Ammon's horn (tissue), 1 donor: ENCODE measurements around the gene UIMC1.
"Not testable (repeated sequence)": the region's sequence is repeated elsewhere in the genome, so short reads cannot be mapped to it uniquely, and the experiment has no call there.

Source experiments
- DNase-seq: peaks from one replicate; pipeline ENCODE4 v3.0.0-alpha.2; 2016; ENCODE audit warnings: low spot score

The UIMC1 gene

DNA sequence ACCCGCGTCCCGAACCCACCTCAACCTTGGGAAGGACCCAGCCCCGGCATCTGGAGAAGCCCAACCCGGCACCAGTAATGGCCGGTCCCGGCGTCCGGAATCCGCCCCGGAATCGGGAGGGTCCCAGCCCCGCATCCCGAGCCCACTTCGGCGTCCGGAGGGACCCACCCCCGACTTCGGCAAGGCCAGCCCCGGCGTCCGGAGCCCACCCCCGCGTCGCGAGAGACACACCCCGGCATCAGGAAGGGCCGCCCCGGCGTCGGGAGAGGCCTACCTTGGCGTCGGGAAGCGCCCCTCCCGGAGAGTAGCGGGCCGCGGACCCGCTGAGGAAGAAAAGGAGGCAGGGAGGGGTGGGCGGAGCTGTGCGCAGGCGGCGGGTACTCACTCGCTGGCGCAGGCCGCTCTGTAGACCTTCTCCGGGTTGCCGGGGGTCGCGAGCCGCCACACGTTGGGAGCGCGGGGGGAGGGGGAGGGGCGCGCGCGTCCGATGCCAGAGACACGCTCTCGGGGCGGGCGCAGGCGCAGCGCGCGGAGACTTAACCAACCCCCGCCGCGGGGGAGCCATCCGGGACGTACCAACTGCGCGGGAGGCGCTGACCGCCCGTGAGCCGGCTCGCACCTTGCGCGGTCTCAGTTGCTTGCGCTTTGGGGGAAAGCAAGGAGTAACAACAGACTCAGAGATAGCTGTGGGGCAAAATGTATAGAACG, at the start of gene UIMC1:
UIMC1 (minus strand) TSS at position 515 of the 708 bp plus-strand sequence. CDS start 24,164 bp downstream, outside the sequence.
- peak; percentile 88 for DNase-seq

DNA sequence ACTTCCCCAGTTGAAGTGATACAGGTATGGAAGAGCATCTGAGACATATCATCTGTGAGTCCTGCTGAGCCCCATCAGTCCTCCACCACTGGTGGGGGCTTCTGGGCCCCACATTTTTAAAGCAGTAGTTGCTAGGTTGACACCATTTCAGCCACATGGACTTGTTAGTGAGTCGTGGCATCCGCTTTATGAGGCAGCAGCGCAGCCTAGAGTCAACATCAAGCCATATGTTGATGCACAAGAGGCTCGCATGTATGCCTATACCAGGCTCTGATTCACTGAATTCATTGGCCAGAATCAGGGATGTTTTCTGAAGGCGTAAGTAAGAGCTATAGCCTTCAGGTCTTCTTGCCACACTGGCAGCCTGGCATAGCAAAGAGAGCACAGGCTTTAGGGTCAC, 42.7 kb upstream of the UIMC1 start:
- DNase-seq: no peak

DNA sequence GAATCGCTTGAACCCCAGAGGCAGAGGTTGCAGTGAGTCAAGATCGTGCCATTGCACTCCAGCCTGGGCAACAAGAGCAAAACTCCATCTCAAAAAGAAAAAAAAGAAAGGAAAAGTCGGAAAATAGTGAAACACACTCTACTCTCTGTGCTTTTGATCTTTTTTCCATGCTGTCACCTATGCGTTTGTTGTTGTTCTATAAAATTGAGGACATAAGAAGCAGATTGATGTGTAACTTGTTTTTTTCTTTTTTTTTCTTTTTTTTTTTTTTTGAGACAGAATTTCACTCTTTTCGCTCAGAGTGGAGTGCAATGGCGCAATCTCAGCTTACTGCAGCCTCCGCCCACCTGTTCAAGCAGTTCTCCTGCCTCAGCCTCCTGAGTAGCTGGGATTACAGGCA, 42.0 kb upstream of the UIMC1 start:
- DNase-seq: not testable (repeated sequence)

DNA sequence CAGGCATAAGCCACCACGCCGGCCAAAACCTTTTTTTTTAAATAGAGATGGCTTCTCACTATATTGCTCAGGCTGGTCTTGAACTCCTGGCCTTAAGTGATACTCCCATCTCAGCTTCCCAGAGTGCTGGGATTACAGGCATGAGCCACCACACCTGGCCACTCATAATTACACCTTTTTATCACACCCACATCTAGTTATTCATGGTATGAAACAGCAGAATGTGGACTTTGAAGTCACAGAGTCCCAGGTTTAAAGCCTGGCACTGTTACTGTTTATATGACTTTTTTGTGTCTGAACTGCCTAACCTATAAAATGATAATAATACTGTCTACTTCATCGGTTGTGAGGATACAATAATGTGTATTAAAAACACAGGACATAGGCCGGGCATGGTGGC, 39.1 kb upstream of the UIMC1 start:
- no peak for DNase-seq

DNA sequence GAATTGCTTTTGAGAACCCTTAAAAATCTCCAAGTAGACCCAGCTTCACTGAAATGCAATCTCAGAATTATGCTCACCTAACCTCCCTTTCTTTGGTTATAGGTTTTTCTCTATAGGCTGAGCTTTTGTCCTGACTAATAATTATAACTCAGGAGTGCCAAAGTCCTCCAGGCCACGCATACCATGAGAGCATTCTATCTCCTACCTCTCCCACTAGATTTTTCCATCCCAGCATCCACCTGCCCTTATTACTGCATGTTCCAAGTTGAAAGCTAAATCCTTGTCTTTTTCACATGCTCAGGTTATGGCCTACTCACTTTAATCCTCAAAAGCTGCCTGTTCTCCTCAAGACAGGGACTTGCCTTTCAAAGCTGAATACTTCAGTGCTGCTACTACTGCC, 38.1 kb upstream of the UIMC1 start:
- no peak for DNase-seq

DNA sequence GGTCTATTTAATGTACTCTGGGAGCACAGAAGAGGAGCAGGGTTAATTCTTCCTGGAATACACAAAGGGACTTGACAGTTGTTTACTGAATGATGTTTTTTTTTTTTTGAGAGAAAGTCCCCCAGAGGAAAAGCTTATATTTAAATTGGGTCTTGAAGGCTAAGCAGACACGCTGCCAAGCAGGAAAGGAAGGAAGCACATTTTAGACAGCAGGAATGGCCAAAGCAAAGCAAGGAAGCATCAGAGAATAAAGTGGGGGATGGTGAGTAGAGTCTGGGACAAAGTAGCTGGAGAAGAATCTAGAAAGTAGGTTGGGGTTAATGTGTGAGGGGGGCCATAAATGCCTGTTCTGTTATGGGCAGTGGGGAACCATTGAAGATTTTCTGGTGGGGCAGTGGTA, 37.4 kb upstream of the UIMC1 start:
- no peak for DNase-seq

DNA sequence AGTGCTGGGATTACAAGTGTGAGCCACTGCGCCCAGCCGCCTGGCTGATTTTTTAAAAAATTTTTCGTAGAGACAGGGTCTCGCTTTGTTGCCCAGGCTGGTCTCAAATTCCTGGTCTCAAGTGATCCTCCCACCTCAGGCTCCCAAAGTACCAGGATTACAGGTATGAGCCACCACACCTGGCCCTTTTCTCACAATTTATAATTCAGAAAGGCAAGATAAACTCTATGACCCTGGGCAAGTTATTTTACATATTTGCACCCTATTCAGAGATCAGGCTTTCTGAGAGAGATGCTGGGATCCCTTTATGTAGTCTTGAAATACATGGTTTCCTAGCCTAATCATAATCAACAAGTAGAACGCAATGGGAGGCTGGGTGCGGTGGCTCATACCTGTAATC, 36.5 kb upstream of the UIMC1 start:
- DNase-seq: no peak

DNA sequence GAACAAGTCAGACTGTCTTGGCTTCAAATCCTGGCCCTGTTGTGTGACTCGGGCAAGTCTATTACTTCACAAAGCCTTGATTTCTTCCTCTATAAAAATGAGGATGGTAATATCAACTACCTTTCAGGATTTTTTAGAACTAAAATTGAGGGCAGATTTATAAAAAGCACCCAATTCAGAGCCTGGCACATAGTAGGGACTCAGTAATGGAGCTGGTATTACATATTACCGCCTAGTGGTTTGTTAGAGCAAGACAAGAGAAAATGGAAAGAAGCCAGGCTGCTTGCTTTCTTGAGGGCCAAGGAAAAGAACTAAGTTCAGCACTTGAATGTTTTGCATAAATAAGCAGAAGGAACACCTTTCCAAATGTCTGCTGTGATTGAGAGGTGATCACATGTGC, 35.4 kb upstream of the UIMC1 start:
- no peak for DNase-seq

DNA sequence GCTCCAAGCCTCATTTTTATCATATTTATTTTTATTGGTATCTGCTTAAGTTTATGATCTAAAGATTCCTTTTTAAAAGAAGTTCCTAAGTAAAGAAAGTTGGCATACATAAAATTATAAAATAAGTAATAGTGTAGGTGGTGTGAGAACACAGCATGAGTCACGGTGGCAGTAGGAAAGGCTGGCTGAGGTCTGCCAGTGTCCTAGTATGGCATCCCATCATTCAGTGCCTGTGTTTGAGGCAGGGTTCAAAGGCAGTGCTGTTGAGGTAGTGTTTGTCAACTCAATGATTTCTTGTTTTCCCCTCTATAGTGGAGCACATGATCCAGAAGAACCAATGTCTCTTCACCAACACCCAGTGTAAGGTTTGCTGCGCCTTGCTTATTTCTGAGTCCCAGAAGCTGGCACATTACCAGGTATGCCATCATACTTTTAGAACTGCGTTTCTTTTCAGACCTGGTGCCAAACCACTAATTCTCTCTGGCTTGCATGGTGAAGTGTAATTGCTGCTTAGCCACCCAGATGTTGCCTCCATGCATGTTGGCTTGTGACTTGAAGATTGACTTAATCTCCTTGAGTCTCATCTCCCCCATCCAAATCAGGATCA, 34.3 kb upstream of the UIMC1 start:
- peak; percentile 38 for DNase-seq

DNA sequence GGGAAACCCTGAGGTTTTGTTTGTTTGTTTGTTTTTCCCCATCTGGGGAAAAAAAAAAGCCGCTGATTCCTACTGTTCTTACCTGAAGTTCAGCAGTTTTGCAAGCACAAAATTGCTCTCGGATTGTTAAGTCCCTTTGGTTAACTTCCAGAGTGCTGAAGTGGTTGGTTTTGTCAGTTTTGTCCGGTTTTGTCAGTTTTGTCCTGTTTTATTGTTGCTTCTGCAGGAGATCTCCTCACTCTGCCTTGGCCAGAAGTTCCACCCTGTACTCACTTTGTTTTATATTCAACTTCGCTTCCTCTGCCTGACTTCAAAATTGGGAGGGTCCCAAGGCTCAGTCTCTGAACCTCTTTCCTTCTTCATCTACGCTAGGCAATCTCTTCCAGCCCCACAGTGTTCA, 30.3 kb upstream of the UIMC1 start:
- DNase-seq: no peak

DNA sequence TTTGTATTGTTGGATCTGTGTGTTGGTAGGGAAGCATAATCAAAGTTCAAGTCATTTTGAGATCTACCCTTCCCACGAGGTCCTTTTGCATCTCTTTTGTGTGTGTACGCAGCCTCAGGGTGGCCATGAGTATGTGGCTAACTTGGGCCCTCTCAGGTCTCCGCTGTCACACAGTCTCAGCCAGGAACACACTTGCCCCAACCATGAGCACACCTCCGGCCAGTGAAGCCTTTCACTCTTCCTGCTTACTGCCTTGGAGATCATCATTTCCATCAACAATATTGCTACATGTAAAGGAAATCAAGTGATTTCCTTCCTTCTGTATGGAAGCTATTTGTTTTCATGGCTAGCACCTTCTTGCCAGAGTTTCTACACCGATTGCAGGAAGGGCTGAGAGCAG, 29.9 kb upstream of the UIMC1 start:
- DNase-seq: no peak

DNA sequence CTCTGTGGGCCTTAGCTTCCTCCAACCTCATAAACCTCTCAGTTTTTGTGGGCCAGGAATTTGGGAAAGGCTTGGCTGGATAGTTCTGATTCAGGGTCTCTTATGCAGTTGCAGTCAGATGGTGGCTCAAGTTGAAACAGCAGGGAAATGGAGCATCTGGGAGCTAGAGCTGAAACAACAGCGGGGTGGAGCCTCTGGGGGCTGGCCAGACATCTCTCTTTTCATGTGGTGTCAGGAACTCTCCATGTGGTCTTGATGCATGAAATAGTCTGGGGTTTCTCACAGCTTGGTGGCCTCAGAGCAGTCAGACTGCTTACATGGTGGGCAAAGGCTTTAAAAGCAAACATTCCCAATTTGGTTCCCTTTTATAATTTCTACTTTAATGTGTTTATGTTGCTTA, 29.4 kb upstream of the UIMC1 start:
- no peak for DNase-seq

DNA sequence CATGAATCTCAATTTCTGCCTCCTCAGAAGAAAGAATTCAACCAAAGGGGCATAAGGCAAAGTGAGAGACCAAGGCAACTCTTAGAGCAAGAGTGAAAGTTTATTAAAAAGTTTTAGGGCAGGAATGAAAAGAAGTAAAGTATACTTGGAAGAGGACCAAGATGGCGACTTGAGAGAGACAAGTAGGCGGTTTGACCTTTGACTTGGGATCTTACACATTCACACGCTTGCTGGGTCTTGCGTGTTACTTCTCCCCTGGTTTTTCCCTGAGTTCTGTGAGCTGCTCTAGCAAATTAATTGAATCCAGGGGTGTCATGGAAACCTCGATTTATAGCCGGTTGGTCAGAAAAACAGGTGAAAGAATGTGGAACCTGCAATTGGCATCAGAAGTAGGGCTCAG, 22.9 kb upstream of the UIMC1 start:
- DNase-seq: no peak

DNA sequence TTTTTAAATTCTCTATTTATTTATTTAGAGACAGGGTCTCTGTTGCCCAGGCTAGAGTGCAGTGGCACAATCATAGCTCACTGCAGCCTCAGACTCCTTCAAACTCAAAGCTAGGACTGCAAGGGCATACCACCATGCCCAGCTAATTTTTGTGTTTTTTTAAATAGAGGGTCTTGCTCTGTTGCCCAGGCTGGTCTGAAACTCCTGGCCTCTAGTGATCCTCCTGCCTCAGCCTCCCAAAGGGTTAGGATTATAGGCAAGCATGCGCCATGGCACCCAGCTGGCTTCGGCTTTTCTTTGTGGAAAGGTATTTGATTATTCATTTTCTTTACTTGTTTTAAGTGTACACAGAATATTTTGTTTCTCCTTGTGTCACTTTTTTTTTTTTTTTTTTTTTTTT, 21.1 kb upstream of the UIMC1 start:
- no peak for DNase-seq

DNA sequence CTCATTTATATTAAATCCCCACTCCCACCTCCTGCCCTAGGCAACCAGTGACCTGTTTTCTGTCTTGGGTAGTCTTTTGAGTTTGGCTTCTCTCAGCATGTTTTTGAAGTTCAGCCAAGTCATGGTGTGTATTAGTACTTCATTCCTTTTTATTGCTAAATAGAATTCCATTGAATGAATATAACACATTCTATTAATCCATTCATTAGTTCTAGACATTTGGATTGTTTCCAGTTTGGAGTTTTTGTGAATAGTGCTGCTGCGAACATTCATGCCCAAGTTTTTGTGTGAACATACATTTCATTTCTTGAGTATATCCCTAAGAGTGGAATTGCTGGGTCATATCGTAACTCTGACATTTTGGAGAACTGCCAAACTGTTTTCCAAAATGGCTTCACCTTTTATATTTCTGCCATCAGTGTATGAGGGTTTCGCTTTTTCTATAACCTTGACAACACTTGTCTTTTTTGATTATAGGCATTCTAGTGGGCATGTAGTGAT, 18.6 kb upstream of the UIMC1 start:
- DNase-seq: peak; percentile 19

DNA sequence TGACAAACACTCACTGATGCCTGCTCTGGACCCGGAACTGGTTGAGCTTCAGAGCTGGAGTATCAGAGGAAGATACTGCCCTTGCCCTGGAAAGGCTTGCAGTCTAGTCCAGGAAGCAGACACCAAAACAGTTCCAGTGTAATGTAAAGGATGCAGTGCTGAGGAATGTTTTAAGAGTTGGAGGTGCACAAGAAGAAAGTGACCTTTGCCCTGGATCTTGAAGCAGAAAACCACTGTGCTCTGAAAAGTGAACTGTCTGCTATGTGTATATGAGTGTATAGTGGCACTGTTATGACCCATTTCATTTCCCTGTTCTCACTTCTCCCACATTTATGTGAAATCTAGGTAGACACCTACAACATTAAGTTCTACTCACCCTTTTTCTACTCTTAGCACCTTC, 18.0 kb upstream of the UIMC1 start:
- DNase-seq: no peak

DNA sequence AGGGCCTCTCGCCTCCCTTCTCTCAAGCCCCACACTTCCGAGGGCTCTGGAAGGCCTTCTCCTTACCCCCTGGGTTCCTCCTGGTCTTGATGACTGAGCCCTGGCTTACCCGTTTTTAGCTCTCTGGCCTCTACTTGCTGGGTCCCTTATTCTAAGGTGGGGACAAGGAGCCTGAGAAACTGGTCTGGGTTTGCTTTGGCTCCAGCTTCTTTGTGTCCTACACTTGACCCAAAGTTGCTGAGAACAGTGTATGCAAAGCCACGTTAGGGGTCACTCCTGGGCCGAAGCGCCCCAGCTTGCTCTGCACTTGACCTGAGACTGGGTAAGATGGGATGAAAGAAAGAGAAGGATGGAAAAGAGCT, 16.7 kb upstream of the UIMC1 start:
- DNase-seq: peak; percentile 9

DNA sequence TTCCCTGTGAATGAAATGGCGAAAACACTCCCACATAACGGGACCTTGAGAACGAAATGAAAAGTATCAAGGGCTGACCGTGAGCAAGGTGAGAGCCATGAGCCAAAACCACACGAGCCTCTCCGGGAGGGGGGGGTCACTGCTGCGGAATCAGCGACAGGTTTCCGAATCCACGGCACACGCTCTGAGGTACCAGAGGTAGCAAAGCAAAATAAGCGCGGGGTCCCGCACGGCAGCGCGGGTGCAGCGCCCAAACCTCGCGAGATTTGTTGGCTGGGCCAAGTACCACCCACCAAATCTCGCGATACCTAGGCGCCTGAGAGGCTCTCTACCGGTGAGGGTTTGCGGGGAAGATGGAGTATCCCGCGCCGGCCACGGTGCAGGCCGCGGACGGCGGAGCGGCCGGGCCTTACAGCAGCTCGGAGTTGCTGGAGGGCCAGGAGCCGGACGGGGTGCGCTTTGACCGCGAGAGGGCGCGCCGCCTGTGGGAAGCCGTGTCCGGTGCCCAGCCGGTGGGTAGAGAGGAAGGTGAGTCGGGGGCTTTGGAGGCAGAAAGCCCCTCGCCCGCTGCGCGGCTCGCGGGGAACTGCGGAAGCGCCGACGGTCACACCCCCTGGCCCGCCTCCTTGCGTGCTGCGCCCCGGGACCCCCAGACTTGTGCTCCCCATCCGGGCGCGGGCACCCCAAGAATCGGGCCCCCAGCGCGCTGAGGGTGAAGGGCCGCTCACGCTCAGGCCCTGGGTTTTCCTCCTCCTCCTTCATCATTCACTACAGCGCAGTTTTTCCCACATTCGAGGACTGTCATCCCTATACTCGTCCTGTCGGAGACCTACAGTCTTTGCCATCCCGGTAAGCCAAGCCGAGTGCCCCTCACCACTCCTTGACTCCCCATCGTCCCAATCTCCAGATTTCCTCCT, 16.1 kb upstream of the UIMC1 start, which contains the start of gene ZNF346:
ZNF346 (plus strand) TSS at position 311 of the 917 bp plus-strand sequence; CDS start at position 354, 43 bp downstream.
- peak; percentile 93 for DNase-seq

DNA sequence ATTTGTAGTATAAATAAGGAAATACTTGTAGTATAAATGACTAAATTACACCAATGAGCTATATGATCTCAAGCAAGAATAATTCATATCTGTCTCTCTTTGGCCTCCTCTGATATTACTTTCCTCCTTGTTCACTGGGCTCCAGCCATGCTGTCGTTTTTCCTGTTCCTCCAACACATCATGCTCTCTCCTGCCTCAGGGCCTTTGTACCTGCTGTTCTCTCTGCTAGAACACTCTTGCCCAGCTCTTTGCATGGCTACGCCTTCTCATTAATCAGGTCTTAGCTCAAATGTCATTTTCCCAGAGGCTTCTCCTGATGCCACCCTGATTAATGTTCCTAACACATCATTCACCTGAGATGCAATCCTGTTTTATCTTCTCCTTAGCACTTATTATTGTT, 13.5 kb upstream of the UIMC1 start:
- DNase-seq: no peak

DNA sequence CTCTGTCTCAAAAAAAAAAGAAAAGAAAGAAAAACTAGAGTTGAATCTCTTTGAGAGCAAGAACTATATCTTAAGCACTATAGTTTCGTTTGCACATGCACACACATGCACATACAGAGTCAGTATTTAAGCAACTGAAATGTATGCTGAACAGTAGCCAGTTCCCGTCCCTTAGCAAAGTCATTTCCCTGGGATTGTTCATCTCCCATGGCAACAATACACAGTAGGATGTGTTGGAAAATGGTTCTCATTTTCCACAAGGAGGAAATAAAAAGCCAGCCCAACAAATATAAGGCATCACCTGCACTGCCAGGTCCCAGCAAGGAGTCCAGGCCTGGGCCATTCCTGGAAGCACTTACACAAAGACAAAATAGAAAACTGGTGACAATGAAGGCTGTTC, 11.8 kb upstream of the UIMC1 start:
- no peak for DNase-seq

DNA sequence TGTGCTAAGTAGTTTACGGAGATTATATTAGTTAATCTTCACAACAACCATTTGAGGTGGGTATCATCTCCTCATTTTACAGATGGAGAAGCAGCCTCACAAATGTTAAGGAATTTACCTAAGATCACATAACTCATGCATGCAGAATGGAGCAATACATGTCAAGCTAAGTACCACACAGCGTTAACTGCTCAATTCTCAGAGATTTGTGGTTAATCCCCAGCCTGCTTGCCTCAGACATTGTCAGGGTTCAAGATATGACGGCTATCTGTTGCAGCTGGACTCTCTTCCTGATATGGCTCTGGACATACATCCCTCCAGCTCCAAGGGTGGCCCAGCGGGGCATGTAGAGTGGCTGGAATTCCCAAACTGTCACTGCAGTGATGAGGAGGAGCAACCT, 8.6 kb upstream of the UIMC1 start:
- no peak for DNase-seq

DNA sequence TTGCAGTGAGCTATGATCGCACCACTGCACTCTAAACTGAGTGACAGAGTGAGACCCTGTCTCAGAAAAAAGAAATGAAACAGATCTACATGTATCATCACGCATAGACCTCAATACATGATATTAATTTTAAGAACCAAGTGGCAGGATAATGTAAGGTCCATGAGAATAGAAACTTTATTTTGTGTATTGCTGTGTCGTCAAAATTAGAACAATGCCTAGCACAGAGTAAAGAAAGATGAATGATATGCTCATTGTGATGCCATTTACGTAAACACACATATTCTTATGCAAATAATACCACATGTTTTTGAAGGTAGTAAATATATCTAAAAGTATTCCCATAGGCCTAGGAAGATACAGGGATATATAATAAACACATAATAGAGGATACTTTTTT, 3.6 kb upstream of the UIMC1 start:
- DNase-seq: no peak

DNA sequence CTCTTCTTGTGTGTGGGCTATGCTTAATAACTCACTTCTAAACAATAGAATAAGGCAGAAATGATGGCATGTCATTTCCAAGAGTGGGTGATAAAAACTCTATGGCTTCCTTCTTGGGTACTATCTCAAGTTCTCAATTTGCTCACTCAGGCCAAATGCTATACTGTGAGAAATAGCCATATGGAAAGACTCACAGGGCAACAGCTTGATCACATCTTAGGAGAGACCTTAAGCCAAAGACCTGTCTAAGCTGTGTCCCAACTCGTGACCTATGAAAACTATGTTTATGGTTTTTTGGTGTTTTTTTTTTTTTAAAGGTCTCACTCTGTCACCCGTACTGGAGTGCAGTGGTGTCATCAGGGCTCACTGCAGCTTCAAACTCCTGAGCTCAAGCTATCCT, 2.1 kb upstream of the UIMC1 start:
- DNase-seq: no peak
